Measurements from ENCODE around the gene ZBTB2.

DNA sequence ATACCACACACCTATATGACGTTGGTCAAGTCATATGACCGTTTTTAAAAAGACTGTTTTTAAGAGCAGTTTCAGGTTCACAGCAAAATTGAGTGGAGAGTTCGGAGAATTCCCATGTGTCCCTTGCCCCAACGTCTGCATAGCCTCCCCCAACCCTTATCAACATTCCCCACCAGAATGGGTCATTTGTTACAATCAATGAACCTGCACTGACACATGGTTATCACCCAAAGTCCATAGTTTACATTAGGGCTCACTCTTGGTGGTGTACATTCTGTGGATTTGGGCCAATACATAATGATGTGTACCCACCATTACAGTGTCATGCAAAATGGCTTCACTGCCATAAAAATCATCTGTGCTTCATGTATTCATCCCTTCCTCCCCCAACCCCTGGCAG is 52.0 kb downstream of the ZBTB2 start:
- TF ChIP-seq CTCF (IDR thresholded peaks at IDR 0.05) (no peak), POLR2A (IDR thresholded peaks at IDR 0.05) (no peak)

Data from heart left ventricle (tissue), 13 donors.